OCI-M2 (cell line): Measurements from ENCODE around the gene WIF1.

Experiments
- DNase-seq: peaks from one replicate; lab custom pipeline; 2025; ENCODE audit not compliant: unreplicated experiment; lab: John Stamatoyannopoulos, UW

The WIF1 gene

GRCh38 chr12:65122703-65123102 lies 1.6 kb upstream of the WIF1 start:
- no peak for DNase-seq

- no peak for DNase-seq
Observed at GRCh38 chr12:65121956-65122469, 908 bp upstream of the WIF1 start.

- no peak for DNase-seq
Observed at GRCh38 chr12:65119063-65119462, 2.0 kb downstream of the WIF1 start.

DNA sequence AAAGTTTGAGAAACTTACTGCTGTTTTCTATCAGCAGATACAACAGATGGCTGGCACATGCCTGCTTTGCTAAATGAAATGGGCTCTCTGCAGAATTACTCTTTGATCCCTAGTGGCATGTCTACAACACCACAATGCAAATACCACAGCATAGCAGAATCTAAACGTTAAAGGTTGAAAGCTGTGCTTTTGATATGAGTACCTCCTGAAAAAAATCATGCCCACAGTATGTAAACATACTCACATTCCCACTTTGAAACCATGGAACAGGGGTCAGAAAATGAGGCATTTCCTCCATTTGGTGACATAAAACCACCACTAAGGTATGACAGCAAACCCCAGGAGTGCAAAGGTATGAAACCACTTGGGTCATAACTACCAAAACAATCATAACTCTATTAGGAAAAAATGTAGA lies 7.5 kb downstream of the WIF1 start:
- DNase-seq = no peak

GRCh38 chr12:65106948-65107347 lies 14.2 kb downstream of the WIF1 start:
- DNase-seq = no peak

- no peak for DNase-seq
Observed at GRCh38 chr12:65100140-65100539, 21.0 kb downstream of the WIF1 start.

- no peak for DNase-seq
Observed at GRCh38 chr12:65099182-65099581, 21.9 kb downstream of the WIF1 start.

- no peak for DNase-seq
Observed at GRCh38 chr12:65098364-65098763, 22.7 kb downstream of the WIF1 start.

GRCh38 chr12:65094722-65095121 lies 26.4 kb downstream of the WIF1 start:
- no peak for DNase-seq

DNA sequence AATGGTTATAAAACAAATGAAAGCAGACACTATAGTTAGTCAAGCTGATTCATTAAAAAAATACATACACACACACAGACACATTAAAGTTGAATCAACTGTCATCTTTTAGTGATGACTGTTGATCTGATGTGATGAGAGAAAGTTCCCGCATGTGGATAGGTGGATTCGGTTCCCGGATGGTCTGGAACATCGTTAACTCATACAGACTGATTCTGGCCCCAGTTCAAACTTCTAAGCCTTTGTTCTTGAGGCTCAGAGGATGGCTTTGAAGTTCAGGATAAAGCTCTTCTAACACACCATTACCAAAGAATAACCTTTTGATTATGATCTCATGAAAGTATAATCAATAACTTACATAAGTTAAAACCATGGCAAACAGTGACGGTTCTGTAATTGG lies 27.5 kb downstream of the WIF1 start:
- DNase-seq = no peak

DNA sequence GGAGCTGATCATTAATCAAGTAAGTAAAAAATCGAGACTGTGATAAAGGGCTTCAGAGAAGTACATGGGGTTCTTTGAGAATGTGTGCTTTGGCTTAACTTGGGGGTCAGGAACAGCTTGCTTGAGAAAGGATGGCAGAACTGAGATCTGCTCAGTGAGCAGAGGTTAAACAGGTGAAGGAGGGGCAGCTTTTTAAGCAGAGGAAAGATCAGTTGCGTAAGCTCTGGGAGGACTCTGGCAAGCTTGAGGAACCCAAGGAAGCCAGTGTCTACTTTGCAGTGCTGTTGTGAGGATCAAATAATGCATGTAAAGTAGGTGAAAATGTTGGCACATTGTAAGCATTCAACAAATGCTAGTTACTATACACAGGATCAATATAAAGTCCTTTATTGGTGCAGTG lies 30.6 kb downstream of the WIF1 start:
- DNase-seq = no peak

DNA sequence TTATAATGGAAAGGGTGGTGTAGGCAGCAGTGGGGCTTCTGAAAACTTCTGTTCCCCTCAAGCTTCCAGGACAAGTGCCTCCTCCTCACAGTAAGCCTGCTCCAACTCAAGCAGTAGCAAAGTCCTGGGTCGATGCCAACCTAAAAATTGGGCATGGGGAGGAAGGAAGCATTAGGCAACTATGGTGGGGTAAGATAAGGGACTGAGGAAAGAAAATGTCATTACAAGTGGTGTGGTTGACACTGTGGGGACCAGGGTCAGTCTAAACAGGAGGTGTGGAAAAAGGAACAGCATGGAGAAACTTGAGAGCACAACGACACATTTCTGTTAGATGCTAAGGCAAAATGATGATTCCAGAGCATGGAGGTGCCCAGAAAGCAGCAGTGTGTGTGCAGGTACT lies 34.9 kb downstream of the WIF1 start:
- DNase-seq = no peak

GRCh38 chr12:65084579-65084978 lies 36.5 kb downstream of the WIF1 start:
- no peak for DNase-seq

DNA sequence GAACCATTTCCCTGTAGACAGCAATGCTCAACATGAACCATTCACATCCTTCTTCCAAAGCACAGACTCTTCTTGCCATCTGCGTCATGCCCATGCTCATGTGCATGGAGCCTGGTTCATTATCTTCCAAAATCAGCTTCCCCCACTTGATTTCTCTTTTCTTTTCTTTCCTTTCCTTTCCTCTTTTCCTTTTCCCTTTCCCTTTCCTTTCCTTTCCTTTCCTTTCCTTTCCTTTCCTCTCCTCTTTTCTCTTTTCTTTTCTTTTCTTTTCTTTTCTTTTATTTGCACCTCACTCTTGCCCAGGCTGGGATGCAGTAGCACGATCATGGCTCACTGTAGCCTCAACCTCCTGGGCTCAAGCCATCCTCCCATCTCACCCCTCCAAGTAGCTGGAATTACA lies 37.5 kb downstream of the WIF1 start:
- DNase-seq = no peak

- DNase-seq = no peak
Observed at GRCh38 chr12:65082406-65082805, 38.7 kb downstream of the WIF1 start.

- no peak for DNase-seq
Observed at GRCh38 chr12:65081496-65081895, 39.6 kb downstream of the WIF1 start.

GRCh38 chr12:65074932-65075331 lies 46.2 kb downstream of the WIF1 start:
- no peak for DNase-seq

DNA sequence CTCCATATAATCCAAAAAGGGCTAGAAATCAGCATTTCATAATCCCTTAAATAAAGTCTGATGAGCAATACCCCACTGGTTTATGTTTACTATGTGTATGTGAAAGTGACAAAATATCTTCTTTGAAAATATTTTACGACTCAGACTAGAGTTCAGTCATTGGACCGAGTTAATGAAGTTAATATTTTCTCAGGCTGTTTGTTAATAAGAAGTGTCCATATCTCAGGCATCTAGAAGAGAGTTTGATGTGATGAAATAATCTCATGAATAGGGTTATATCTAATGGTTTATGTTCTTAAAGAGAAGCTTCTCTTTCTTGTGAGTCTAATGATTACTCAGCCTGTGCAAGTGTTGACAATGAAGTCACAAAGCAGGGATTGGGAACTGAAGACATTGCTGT lies 51.8 kb downstream of the WIF1 start:
- DNase-seq = no peak

DNA sequence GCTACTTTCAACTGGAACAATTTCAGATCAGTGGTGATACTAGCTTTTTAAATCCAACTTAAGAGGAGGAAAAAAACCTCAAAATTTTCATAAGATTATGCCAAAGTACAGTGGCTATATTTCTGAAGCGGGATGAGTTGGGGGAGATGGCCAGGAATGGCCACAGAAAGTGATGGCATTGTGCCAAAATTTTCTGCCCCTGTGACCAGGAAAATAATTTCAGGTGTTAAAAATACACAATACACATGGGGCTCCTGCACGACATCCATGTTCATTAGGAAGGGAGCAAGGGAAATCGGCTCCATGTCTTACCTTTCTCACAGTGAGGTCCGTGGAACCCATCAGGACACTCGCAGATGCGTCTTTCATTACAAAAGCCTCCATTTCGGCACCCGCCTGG lies 53.7 kb downstream of the WIF1 start:
- DNase-seq = no peak

DNA sequence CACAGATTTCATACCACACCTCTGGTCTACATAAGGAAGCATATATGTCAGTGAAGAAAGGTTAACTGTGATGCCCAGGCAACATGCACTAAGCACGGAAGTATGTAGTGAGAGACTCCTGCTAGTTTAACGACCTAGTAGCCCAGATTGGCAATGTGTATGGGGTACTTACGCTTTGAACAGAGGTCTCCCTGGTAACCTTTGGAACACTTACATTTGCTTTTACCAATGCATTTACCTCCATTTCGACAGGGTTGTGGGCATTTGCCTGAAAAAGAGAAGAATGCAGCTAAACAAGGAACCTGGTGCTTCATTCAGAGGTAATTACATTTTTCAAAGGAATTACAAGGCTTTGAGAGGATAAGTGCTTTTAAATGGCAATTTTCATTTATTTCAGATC lies 65.2 kb downstream of the WIF1 start:
- DNase-seq = no peak

GRCh38 chr12:65051218-65051617 lies 69.9 kb downstream of the WIF1 start:
- no peak for DNase-seq

DNA sequence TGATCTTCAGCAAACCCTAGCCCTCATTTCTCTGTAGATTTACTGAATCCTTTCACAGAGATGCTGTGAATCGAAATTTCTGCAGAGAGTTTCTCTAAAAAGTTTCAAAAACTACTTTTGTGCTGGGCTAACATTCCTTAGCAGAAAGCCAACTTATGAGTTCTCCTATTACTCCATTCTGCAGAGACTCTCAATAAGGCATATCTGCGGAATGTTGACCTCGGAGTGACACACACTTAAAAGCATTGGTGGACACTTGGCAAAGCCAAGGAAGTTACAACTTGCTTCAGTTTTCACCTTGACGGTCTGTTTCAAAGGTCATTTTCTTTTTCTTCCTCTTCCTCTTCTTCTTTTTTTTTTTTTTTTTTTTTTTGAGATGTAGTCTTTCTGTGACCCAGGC lies 75.8 kb downstream of the WIF1 start:
- no peak for DNase-seq

DNA sequence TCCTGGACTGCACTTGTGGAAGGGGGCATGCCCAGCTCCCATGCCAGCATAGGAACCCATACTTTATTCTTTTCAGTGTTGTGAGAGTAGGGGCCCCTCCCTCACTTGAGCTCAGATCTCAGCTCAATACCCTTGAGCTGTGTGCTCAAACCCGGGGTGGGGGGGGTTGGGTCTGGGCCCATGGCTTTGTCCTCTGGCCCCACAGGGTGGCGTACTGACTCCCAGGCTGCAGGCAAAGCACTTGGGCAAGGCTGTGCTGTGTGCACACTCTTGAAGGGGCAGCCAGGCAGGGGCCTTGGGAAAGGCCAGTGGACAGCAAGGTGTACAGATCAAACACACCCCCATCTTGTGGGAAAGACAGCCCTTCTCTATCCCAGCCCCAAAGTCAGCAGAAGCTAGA lies 81.8 kb downstream of the WIF1 start:
- DNase-seq = no peak

- no peak for DNase-seq
Observed at GRCh38 chr12:65025136-65025535, 96.0 kb downstream of the WIF1 start.
